Measurements from ENCODE around the gene IP6K1.

DNA sequence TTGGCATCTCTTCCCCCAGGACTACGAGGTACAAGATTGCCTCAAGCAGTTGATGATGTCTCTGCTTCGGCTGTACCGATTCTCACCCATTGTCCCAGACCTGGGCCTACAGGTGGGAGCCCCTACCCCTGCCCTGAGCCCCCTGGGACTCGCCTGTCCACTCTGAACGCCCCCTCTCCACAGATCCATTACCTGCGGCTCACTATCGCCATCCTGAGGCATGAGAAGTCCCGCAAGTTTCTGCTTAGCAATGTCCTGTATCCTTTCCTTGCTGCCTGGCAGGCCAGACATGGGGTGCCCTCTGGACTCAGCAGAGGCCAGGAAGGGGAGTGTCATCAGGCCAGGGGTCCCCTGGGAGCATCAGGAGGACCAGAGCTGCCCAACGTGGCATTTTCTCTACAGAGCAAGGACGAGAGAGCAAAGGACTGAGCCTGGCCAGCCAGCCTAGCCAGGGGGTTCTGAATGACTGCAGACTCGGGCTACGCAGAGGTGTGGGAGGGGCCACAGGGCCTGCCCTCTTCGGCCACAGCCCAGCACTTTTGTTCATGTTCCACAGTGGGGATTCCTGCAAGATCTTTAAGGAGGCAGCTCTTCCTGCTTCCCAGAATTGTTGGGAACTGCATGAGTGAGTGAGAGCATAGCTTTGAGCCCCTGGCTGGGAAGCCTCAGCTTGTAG is 85.8 kb downstream of the IP6K1 start:
- no peak for TF ChIP-seq GATA2 (IDR thresholded peaks at IDR 0.05; ENCODE audit: low read depth, low read length)
- TF ChIP-seq GATA3 (IDR thresholded peaks at IDR 0.05; ENCODE audit: low read depth, low read length): no peak
